ENCODE results near the gene LMCD1. TPM values are rescaled to one million over a fixed set of nuclear protein-coding genes. Genes with fewer than 3 reads are reported as not detected.

The LMCD1 gene
- total and polyA plus RNA-seq, 2 of the 4 experiments (the other 2 are of a cell fraction) = 50.0 to 53.8 TPM

DNA sequence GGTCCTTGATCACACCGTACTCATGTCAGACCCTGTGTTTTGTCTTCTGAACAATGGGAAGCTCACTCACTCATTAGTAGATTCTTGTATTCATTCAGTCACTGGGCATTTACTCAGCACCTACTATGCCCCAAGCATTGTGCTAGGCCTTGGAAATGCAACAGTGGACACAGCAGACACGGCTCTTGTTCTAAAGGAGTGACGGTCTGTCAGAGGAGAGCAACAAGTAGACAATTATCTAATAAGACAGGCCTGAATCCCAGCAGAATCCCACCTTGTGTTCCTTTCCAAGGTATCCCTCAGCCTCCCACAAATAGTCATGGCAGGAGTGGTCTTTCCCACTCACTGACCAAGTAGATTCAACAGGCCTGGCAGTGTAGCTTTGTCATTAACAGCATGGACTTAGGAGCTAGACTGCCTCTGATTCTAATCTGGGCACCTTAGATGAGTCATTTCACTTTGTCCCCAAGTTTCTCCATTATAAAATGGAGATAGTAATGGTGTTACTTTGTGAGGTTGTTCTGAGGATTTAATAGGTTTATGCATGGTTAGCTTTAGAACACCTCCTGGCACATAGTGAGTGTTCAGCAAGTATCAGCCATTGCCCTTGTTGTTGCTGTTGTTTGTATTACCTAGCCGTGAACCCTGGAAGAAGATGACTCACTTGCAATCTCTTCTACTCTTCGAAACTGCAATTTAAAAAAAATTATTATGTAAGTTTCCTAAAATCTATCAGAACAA, 73.9 kb downstream of the LMCD1 start:
- H2BK20ac ChIP-seq (ENCODE audit: low read depth, low read length) = peak overlapping the region; percentile 95
- H4K5ac ChIP-seq (ENCODE audit: low read depth, low read length) = peak overlapping the region; percentile 81
- H3K14ac ChIP-seq (replicated peaks; ENCODE audit: low read depth, low read length) = peak overlapping the region; percentile 61
- H3K4ac ChIP-seq (ENCODE audit: low read depth, low read length) = peak overlapping the region; percentile 92
- H3K4me2 ChIP-seq (ENCODE audit: low read depth, low read length) = no peak overlapping the region
- H4K91ac ChIP-seq (ENCODE audit: insufficient read depth, low read depth, low read length) = peak overlapping the region; percentile 86
- peaks cover 24% of the 10 kb centered on the region for H3K4me1 ChIP-seq (ENCODE audit: control insufficient read depth, insufficient read depth, low read length)
- H2BK5ac ChIP-seq (ENCODE audit: low read depth, low read length, poor library complexity, severe bottlenecking) = peak overlapping the region; percentile 95
- no peaks in the 10 kb centered on the region for H3K79me1 ChIP-seq (ENCODE audit: low read depth in 1 of 2, low read length in 2 of 2)
- peak overlapping the region; percentile 91 for H3K18ac ChIP-seq (ENCODE audit: low read depth, low read length)
- WGBS, 2 experiments (ENCODE audit: extremely low coverage in 2 of 2, insufficient read length in 1 of 2) = 100% methylated on average over 3 of the region's 5 CpGs; no CpG with 5 or more reads in 1 of the 2 experiments
- H3K36me3 ChIP-seq (ENCODE audit: control insufficient read depth, insufficient read depth, low read length) = no peaks in the 10 kb centered on the region
- ChIA-PET CTCF (interaction anchor here (0.5 kb wide), 2 partner anchors 16 to 908 kb away, joined by 3 read pairs; no protein-coding TSS in a partner anchor), POLR2A (ENCODE audit: unreplicated experiment) (interaction anchor here (0.5 kb wide), 1 partner anchor 75 kb away, joined by 3 read pairs; no protein-coding TSS in a partner anchor)
- H3K4me3 ChIP-seq (ENCODE audit: insufficient read depth, low read depth, low read length) = no peak overlapping the region
- H3K56ac ChIP-seq (ENCODE audit: extremely low read depth, insufficient read depth, low read length) = peak overlapping the region; percentile 18; the same call in 1 of the 2 replicates
- dilution Hi-C loops (cut with HindIII; ENCODE audit: low sequenced_read_pairs, unreplicated experiment) (no loop called here), intact Hi-C loops (cut with micrococcal nuclease) (loop anchor here (1.0 to 5.0 kb wide), 2 partner anchors 15 to 47 kb away; no protein-coding TSS in a partner anchor), in situ Hi-C loops (cut with MboI; ENCODE audit: low sequenced_read_pairs) (no loop called here)
- H2AFZ ChIP-seq (replicated peaks; ENCODE audit: low read length, poor library complexity) = no peak overlapping the region
- H2AK9ac ChIP-seq (replicated peaks; ENCODE audit: low read depth, low read length, poor library complexity) = peak overlapping the region; percentile 25
- H3K23ac ChIP-seq (ENCODE audit: low read depth, low read length) = peak overlapping the region; percentile 59
- no TSS peak for BruUV-seq (replicated peaks)
- ATAC-seq (ENCODE audit: low read depth) (no peak), DNase-seq (peak; percentile 51)
- H3K9me3 ChIP-seq (ENCODE audit: control insufficient read depth, insufficient read depth, low read length) = no peaks in the 10 kb centered on the region
- H3K9me1 ChIP-seq (ENCODE audit: insufficient read depth, low read length) = peaks cover 27% of the 10 kb centered on the region
- H2BK15ac ChIP-seq (ENCODE audit: low read depth, low read length) = peak overlapping the region; percentile 87; the same call in 2 of the 3 replicates
- H3K9ac ChIP-seq (ENCODE audit: low read depth, low read length) = no peak overlapping the region
- peak overlapping the region; percentile 80 for H2BK120ac ChIP-seq (ENCODE audit: low read depth, low read length)
- H4K8ac ChIP-seq (ENCODE audit: low read depth in 2 of 2, low read length in 2 of 2) = peak overlapping the region; percentile 37 to 50; a peak in 3 of 4 replicates
- no peaks in the 10 kb centered on the region for H3K27me3 ChIP-seq (ENCODE audit: control insufficient read depth, insufficient read depth, low read length)
- H3K27ac ChIP-seq (ENCODE audit: insufficient read depth, low read length) = peak overlapping the region; percentile 72; the same call in 1 of the 2 replicates
- H4K20me1 ChIP-seq (ENCODE audit: insufficient read depth, low read length) = peaks cover 8% of the 10 kb centered on the region
- H2AK5ac ChIP-seq (ENCODE audit: low read depth, low read length) = peak overlapping the region; percentile 90
- TF ChIP-seq, protein P1, sequence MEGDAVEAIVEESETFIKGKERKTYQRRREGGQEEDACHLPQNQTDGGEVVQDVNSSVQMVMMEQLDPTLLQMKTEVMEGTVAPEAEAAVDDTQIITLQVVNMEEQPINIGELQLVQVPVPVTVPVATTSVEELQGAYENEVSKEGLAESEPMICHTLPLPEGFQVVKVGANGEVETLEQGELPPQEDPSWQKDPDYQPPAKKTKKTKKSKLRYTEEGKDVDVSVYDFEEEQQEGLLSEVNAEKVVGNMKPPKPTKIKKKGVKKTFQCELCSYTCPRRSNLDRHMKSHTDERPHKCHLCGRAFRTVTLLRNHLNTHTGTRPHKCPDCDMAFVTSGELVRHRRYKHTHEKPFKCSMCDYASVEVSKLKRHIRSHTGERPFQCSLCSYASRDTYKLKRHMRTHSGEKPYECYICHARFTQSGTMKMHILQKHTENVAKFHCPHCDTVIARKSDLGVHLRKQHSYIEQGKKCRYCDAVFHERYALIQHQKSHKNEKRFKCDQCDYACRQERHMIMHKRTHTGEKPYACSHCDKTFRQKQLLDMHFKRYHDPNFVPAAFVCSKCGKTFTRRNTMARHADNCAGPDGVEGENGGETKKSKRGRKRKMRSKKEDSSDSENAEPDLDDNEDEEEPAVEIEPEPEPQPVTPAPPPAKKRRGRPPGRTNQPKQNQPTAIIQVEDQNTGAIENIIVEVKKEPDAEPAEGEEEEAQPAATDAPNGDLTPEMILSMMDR (conservative IDR thresholded peaks at IDR 0.05; ENCODE audit: low read depth, low read length) = no peak
- TF ChIP-seq FOS (IDR thresholded peaks at IDR 0.05; ENCODE audit: low read depth, low read length) = peak; percentile 42; the same call in 1 of the 2 replicates

Data from IMR-90 (cell line).